Measurements from ENCODE around the gene IGFBP1.
"Not testable (repeated sequence)": the region's sequence is repeated elsewhere in the genome, so short reads cannot be mapped to it uniquely, and the experiment has no call there.

- not testable (repeated sequence) for TF ChIP-seq POLR2A, POLR2AphosphoS5 (IDR thresholded peaks at IDR 0.05; ENCODE audit: low read depth, low read length)
These were observed 52.0 kb downstream of the IGFBP1 start for GRCh38 chr7:45940237-45940781.

Data from GM12892 (cell line).